ENCODE data around the gene SPTB. TPM values are rescaled to one million over a fixed set of nuclear protein-coding genes. Genes with fewer than 3 reads are reported as not detected.

The SPTB gene
- total and polyA plus RNA-seq, 7 donors = 0.49 to 2.9 (median 1.3) TPM; not detected in 1

DNA sequence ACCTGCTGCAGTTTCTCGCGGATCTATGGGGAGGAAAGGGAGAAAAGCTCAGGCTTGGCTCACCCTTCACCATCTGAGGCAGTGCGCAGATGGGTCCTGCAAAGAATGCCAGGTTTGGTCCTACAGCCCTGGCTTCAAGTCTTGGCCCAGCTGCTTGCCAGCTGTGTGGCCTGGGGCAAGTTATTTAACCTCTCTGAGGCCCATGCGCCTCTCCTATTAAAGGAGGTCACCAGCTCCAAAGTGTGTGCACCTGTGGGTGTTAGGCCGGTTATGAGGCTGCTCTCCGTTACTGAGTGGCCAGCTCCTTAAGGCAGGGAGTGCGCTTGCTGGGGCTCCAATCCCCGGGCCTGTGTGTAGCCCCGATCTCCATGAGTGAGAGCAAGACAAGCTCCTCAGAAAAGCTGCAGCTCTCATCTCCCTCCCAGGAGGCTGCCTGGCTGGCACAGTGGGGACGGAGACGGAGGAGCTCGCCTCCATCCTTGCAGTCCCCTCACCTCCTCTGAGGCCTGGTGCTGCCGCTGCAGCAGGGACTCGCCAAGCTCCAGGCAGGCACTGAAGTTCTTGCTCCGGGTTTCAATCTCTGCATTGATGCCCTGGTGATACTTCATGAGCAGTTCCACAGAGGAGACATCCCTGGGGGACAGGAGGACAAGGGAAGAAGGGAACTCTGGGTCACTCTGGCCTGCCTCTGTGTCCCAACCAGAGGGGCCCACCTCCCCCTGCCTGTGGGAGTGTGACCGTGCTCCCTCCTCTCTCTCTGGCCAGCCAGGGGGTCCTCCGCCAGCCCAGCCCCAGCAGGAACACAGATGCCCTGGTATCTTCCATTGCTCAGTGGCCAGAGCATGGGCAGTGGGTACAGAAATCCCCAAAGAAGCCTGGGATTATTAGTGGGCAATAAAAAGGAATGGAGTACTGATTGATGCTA is 110.3 kb downstream of the SPTB start:
- H3K27me3 ChIP-seq = no peaks in the 10 kb centered on the region
- H3K27ac ChIP-seq = no peak overlapping the region
- no peaks in the 10 kb centered on the region for H3K36me3 ChIP-seq
- intact Hi-C loops (cut with DNase I) = loop anchor here (10.0 kb wide), 1 partner anchor 255 kb away; no protein-coding TSS in a partner anchor
- 93 to 95% methylated on average over 17 of the region's 17 CpGs for WGBS, 2 donors
- H3K9me3 ChIP-seq = no peaks in the 10 kb centered on the region
- DNase-seq = peak; percentile 57
- H3K4me1 ChIP-seq = peaks cover 0 to 9% (median 6%) of the 10 kb centered on the region in 4 donors
- TF ChIP-seq POLR2AphosphoS5 (IDR thresholded peaks at IDR 0.05) = no peak
- TF ChIP-seq EP300 (IDR thresholded peaks at IDR 0.05) = no peak
- no peak for TF ChIP-seq POLR2A (IDR thresholded peaks at IDR 0.05)
- TF ChIP-seq, protein P1, sequence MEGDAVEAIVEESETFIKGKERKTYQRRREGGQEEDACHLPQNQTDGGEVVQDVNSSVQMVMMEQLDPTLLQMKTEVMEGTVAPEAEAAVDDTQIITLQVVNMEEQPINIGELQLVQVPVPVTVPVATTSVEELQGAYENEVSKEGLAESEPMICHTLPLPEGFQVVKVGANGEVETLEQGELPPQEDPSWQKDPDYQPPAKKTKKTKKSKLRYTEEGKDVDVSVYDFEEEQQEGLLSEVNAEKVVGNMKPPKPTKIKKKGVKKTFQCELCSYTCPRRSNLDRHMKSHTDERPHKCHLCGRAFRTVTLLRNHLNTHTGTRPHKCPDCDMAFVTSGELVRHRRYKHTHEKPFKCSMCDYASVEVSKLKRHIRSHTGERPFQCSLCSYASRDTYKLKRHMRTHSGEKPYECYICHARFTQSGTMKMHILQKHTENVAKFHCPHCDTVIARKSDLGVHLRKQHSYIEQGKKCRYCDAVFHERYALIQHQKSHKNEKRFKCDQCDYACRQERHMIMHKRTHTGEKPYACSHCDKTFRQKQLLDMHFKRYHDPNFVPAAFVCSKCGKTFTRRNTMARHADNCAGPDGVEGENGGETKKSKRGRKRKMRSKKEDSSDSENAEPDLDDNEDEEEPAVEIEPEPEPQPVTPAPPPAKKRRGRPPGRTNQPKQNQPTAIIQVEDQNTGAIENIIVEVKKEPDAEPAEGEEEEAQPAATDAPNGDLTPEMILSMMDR (IDR thresholded peaks at IDR 0.05) = no peak
- no peak overlapping the region for H3K4me3 ChIP-seq

DNA sequence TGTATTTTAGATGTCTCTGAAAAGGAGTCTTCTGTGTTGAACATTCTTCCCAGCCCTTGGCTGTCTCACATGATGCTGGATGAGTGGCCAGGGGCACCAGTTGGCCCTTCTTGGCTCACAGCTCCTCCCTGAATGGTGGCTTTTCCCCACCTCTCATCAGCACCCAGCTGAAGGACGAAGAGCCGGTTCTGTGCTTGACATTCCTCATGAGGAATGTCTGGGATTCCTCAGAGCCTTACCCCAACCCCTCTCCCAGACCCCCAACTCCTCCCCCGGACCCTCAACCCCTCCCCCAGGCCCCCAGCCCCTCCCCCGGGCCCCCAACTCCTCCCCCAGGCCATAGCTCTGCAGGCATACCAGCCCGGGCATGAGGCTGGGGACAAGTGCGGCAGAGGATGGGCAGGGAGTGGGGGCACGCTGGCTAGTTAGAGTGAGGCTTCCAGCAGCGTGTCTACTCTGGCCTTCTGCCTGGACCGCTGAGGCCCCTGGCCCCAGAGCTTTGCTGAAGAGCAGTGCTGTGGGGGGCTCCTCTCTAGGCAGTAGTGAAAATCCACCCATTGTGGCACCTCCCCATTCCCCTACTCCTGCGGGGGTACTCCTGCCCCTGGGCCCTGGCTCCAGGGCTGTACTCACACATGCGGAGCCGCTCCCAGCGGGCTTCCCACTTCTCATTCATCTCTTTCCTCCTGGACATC is 111.2 kb downstream of the SPTB start:
- no peaks in the 10 kb centered on the region for H3K27me3 ChIP-seq
- no peaks in the 10 kb centered on the region for H3K9me3 ChIP-seq
- TF ChIP-seq POLR2A (IDR thresholded peaks at IDR 0.05) = no peak
- TF ChIP-seq EP300 (IDR thresholded peaks at IDR 0.05) = no peak
- TF ChIP-seq, protein P1 (IDR thresholded peaks at IDR 0.05) = no peak
- TF ChIP-seq POLR2AphosphoS5 (IDR thresholded peaks at IDR 0.05) = no peak
- H3K4me3 ChIP-seq = no peak overlapping the region
- peaks cover 0 to 17% (median 14%) of the 10 kb centered on the region in 4 donors for H3K4me1 ChIP-seq
- peak; percentile 54 for DNase-seq
- H3K36me3 ChIP-seq = no peaks in the 10 kb centered on the region
- intact Hi-C loops (cut with DNase I) = loop anchor here (10.0 kb wide), 1 partner anchor 254 kb away; no protein-coding TSS in a partner anchor
- no peak overlapping the region for H3K27ac ChIP-seq
- WGBS, 2 donors = 75 to 83% methylated on average over 13 of the region's 13 CpGs

DNA sequence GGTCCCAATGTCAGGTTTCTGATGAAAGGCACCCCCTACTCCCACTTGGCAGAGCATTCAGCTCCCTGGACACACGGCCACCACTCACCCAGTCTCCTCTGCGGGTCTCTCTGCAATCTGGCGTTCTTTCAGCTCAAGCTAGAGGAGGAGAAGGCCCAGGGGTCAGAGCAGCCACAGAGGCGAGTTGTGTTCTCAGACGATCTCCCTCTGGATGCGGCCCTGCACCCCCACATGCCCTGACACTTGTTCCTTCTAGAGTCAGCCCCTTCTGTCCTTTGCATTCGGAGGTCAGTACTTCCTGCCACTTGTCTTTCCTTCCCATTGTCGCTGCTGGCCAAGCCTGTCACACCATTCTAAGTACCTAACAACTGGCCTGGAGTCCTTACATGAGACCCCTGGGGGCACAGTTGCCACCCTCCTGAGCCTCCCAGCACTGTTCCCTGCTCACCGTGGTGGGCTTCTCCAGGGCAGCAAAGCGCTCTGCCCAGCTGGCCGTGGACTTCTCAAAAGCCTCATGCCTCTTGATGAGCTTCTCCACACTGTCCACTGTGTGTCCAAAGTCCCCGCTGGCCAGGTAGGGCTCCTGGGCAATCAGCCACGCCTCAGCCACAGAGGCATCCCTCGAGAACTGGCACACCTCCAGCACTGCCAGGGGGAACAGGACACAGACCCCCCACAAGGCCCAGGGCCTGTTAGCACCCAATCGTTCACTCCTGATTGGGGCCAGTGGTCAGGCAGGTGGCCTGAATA is 112.3 kb downstream of the SPTB start:
- no peak overlapping the region for H3K4me3 ChIP-seq
- H3K36me3 ChIP-seq = no peaks in the 10 kb centered on the region
- peaks cover 0 to 27% (median 24%) of the 10 kb centered on the region in 4 donors for H3K4me1 ChIP-seq
- WGBS, 2 donors = 82 to 86% methylated on average over 15 of the region's 15 CpGs
- peak; percentile 65 for DNase-seq
- no peaks in the 10 kb centered on the region for H3K9me3 ChIP-seq
- H3K27ac ChIP-seq = no peak overlapping the region
- TF ChIP-seq POLR2A (IDR thresholded peaks at IDR 0.05) (no peak), EP300 (IDR thresholded peaks at IDR 0.05) (no peak)
- TF ChIP-seq, protein P1 (IDR thresholded peaks at IDR 0.05) = no peak
- H3K27me3 ChIP-seq = no peaks in the 10 kb centered on the region
- intact Hi-C loops (cut with DNase I) = loop anchor here (10.0 kb wide), 1 partner anchor 253 kb away; no protein-coding TSS in a partner anchor

DNA sequence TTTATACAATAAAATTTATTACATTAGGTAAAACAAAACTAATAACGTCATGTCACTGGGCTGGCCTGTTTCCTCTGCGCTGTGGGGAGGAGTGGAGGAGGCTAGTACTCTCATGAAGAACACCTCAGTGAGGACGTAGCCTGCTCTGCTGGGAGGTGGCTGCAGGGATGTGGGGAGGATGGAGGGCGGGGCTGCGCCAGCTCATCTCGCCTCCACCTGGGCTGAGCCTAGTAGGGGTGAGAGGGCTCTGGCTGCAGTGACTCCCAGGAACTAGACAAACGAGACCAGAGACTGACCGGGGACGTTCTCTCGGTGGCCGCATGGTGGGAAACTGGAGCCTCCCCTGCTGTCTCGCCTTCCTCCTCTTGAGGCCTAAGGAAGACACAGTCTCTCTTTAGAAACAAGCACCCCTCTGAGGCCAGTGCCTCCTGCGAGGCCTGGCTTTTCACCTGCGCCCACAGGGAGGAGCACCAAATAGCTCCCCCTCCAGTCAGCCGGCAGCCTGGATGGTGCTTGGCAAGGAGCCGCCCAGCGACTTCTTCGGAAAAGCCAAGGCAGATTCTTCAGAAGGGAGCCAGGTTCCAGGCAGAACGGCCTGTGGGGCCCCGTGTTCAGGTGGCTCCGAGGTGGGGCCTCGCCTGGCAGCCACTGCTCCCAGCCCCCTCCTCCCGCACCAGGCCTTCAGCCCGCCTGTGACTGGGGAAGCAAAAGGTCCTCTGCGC is 113.1 kb downstream of the SPTB start:
- TF ChIP-seq EP300 (IDR thresholded peaks at IDR 0.05) (no peak), POLR2AphosphoS5 (IDR thresholded peaks at IDR 0.05) (no peak), POLR2A (IDR thresholded peaks at IDR 0.05) (no peak)
- TF ChIP-seq, protein P1 (IDR thresholded peaks at IDR 0.05) = no peak
- Histone ChIP-seq H3K4me3 (no peak overlapping the region), H3K27me3 (no peaks in the 10 kb centered on the region), H3K27ac (no peak overlapping the region), H3K9me3 (no peaks in the 10 kb centered on the region), H3K36me3 (no peaks in the 10 kb centered on the region), H3K4me1 (peaks cover 0 to 35% (median 32%) of the 10 kb centered on the region in 4 donors)
- 74 to 87% methylated on average over 25 of the region's 25 CpGs for WGBS, 2 donors
- peak; percentile 63 for DNase-seq
- intact Hi-C loops (cut with DNase I) = loop anchor here (10.0 kb wide), 1 partner anchor 252 kb away; no protein-coding TSS in a partner anchor

All from sigmoid colon (tissue), 7 donors.